GM12878 (cell line): ENCODE data around the gene TIGD2. TPM values are rescaled to one million over a fixed set of nuclear protein-coding genes. Genes with fewer than 3 reads are reported as not detected.

Experiments used
- ATAC-seq: fragments of 200-7000 bp; cut with Tn5 transposase; 3 replicates; pipeline ENCODE4 v1.9.1; 2020; ENCODE audit warnings: mild to moderate bottlenecking, moderate library complexity
- BruUV-seq: library from RNA; stranded (reverse); fragments of 400-500 nt; replicated peaks from 2 replicates; lab custom pipeline; 2021; lab: Mats Ljungman, UMichigan
- CTCF ChIA-PET: fragments of 300-600 bp; sonication (Branson Sonifier 250); formaldehyde crosslinking; extraction: SDS; loops from one replicate; lab custom pipeline; 2021; ENCODE audit warnings: inconsistent platforms; lab: Yijun Ruan, JAX
- POLR2A ChIA-PET: fragments of 350-600 bp; formaldehyde crosslinking; extraction: SDS; loops from one replicate; lab custom pipeline; 2021; ENCODE audit warnings: inconsistent platforms; lab: Charles Lee
- RAD21 ChIA-PET: fragments of 300-600 bp; sonication (Branson Sonifier 250); formaldehyde crosslinking; loops from one replicate; lab custom pipeline; 2023; ENCODE audit warnings: antibody characterized with exemption; ENCODE audit not compliant: unreplicated experiment; lab: Charles Lee
- SMC1A ChIA-PET: fragments of 300-600 bp; sonication (Branson Sonifier 250); formaldehyde crosslinking; loops from one replicate; lab custom pipeline; 2023; ENCODE audit not compliant: unreplicated experiment, uncharacterized antibody; lab: Charles Lee
- DNase-seq: peaks from one replicate; pipeline ENCODE4 v3.0.0-alpha.2; 2011; ENCODE audit warnings: low read depth, low spot score
- FAIRE-seq: peaks from 3 replicates; lab custom pipeline; 2011; peaks lifted over from hg19 to GRCh38; lab: Jason Lieb, UNC
- H2AFZ ChIP-seq: 2 replicates; pipeline ENCODE4 v1.6.0; 2011; ENCODE audit warnings: low read depth, low read length, control low read depth; ENCODE audit not compliant: control insufficient read depth
- H3K27ac ChIP-seq: 2 replicates; pipeline ENCODE4 v1.5.1; 2011; ENCODE audit warnings: control low read depth; ENCODE audit not compliant: control insufficient read depth, insufficient read depth
- H3K27me3 ChIP-seq, 2 experiments: replicated peaks in 1 of 2; 2 replicates each; pipeline versions ENCODE4 v1.6.0 to v1.6.1; 2011; ENCODE audit warnings: low read length in 1 of 2; ENCODE audit not compliant: control insufficient read depth in 2 of 2, insufficient read depth in 2 of 2
- H3K36me3 ChIP-seq, 2 experiments: 2 replicates each; pipeline ENCODE4 v1.5.1; 2011; ENCODE audit warnings: low read length in 1 of 2; ENCODE audit not compliant: control insufficient read depth in 2 of 2, insufficient read depth in 2 of 2
- H3K4me1 ChIP-seq: 2 replicates; pipeline ENCODE4 v1.6.1; 2011; ENCODE audit warnings: mild to moderate bottlenecking, low read length, moderate library complexity, mixed read lengths; ENCODE audit not compliant: control insufficient read depth, insufficient read depth
- H3K4me2 ChIP-seq: 2 replicates; pipeline ENCODE4 v1.6.0; 2011; ENCODE audit warnings: control low read depth; ENCODE audit not compliant: control insufficient read depth, insufficient read depth
- H3K4me3 ChIP-seq: fragments of 200-600 bp; sonication (generic); 2 replicates; pipeline ENCODE4 v1.5.1; 2016
- H3K79me2 ChIP-seq: 2 replicates; pipeline ENCODE4 v1.6.0; 2011; ENCODE audit warnings: low read length; ENCODE audit not compliant: control insufficient read depth, insufficient read depth
- H3K9ac ChIP-seq: 2 replicates; pipeline ENCODE4 v1.8.0; 2011; ENCODE audit warnings: low read length, control low read depth, mixed read lengths; ENCODE audit not compliant: control insufficient read depth, insufficient read depth
- H3K9me3 ChIP-seq: replicated peaks from 3 replicates; pipeline ENCODE4 v1.5.1; 2011; ENCODE audit warnings: mild to moderate bottlenecking, low read length; ENCODE audit not compliant: control insufficient read depth, insufficient read depth
- H4K20me1 ChIP-seq: 2 replicates; pipeline ENCODE4 v1.6.0; 2011; ENCODE audit not compliant: control insufficient read depth, insufficient read depth
- CHD4 ChIP-seq: fragments of 200-600 bp; sonication (generic); IDR thresholded peaks from 2 replicates; pipeline ENCODE4 v1.6.1; 2016; ENCODE audit warnings: mild to moderate bottlenecking
- ELK1 ChIP-seq: IDR thresholded peaks from 2 replicates; pipeline ENCODE4 v1.6.1; 2012; ENCODE audit warnings: low read depth, low read length, improper control_type of control experiment
- MTA3 ChIP-seq: IDR thresholded peaks from 2 replicates; pipeline ENCODE4 v1.6.1; 2012; ENCODE audit warnings: low read length, inconsistent platforms, borderline replicate concordance
- NFYA ChIP-seq: IDR thresholded peaks from 2 replicates; pipeline ENCODE4 v1.6.1; 2011; ENCODE audit warnings: low read depth, mild to moderate bottlenecking, low read length, improper control_type of control experiment, borderline replicate concordance
- PAX8 ChIP-seq: fragments of 450-650 bp; IDR thresholded peaks from 2 replicates; pipeline ENCODE4 v1.6.1; 2017; ENCODE audit warnings: mild to moderate bottlenecking, moderate library complexity
- STAT3 ChIP-seq: IDR thresholded peaks from 2 replicates; pipeline ENCODE4 v1.6.1; 2011; ENCODE audit warnings: low read depth, low read length, improper control_type of control experiment
- TARDBP ChIP-seq: IDR thresholded peaks from 2 replicates; pipeline ENCODE4 v1.6.1; 2016; ENCODE audit warnings: borderline replicate concordance
- YY1 ChIP-seq: IDR thresholded peaks from 2 replicates; pipeline ENCODE4 v1.6.1; 2011; ENCODE audit warnings: low read depth, mild to moderate bottlenecking, low read length
- ZBTB33 ChIP-seq: fragments of 450-650 bp; IDR thresholded peaks from 2 replicates; pipeline ENCODE4 v1.6.1; 2017; ENCODE audit warnings: mild to moderate bottlenecking
- WGBS: methylation state at CpG from one replicate; pipeline ENCODE4 v1.1.6; 2016; ENCODE audit warnings: low lambda C conversion rate; ENCODE audit not compliant: insufficient replicate concordance, insufficient coverage; ENCODE audit errors: missing lambda C conversion rate; 5-methylcytosine and 5-hydroxymethylcytosine counted together
- in situ Hi-C: fragments of 300-500 bp; cut with MboI; formaldehyde crosslinking; loops from 9 replicates; pipeline ENCODE4 v1.14.3; 2018; ENCODE audit warnings: mixed read lengths
- intact Hi-C: fragments of 100-400 bp; cut with micrococcal nuclease; formaldehyde crosslinking; loops from one replicate; pipeline ENCODE4 v1.14.2; 2022; ENCODE audit not compliant: unreplicated experiment
- polyA plus RNA-seq, 11 experiments: library from polyadenylated mRNA; depleted of rRNA in 4 of 11; unstranded in 6 of 11; stranded (reverse) in 5 of 11; fragments of >200 nt; fragmentation: Nextera tagmentation in 4 of 11; fragmentation: Illumina TruSeq in 1 of 11; extraction: Ambion mirVana in 4 of 11; extraction: Trizol in 1 of 11; gene quantifications; 1 replicate in 1 of 11; 2 replicates in 10 of 11; pipeline versions ENCODE4 v1.2.1 to v1.2.3, GENCODE V29; 2011 to 2016; ENCODE audit warnings: inconsistent platforms in 2 of 11, missing spikeins in 2 of 11, low read depth in 1 of 11
- total RNA-seq, 4 experiments: library from RNA; depleted of rRNA in 3 of 4; stranded (reverse); fragments of >200 nt in 3 of 4; fragmentation: Illumina TruSeq in 1 of 4; extraction: Trizol in 1 of 4; gene quantifications; 2 replicates each; pipeline versions ENCODE4 v1.2.1 to v1.2.3, GENCODE V29; 2013 to 2021

Gene TIGD2
- total and polyA plus RNA-seq, 10 of the 15 experiments (the other 5 are each of a cell fraction or from before 2014, with no cell fraction given), result 2.4 to 8.4 (median 5.0) TPM

- TF ChIP-seq ELK1, result no peak
- TF ChIP-seq ZBTB33, result no peak
- TF ChIP-seq TARDBP, result no peak
- TF ChIP-seq YY1, result no peak
- TF ChIP-seq PAX8, result no peak
- no peak for TF ChIP-seq MTA3
- no peak for TF ChIP-seq STAT3
- no peak for TF ChIP-seq CHD4
- TF ChIP-seq NFYA, result no peak
- DNase-seq, result no peak
- no peak for FAIRE-seq
- ChIA-PET CTCF (interaction anchor here (1.2 kb wide), 1 partner anchor 13 kb away, joined by 4 read pairs; no protein-coding TSS in a partner anchor), POLR2A (interaction anchor here (1.0 kb wide), 1 partner anchor 80 kb away, joined by 3 read pairs; no protein-coding TSS in a partner anchor), RAD21 (no interaction called here), SMC1A (interaction anchor here (0.7 to 2.5 kb wide), 3 partner anchors 14 to 21 kb away, joined by 3 to 6 read pairs (median 4); no protein-coding TSS in a partner anchor)
- no TSS peak for BruUV-seq
- Histone ChIP-seq H3K4me1 (no peaks in the 10 kb centered on the region), H3K36me3 (no peaks in the 10 kb centered on the region), H3K27ac (no peak overlapping the region), H2AFZ (no peak overlapping the region), H3K4me3 (no peak overlapping the region), H3K9me3 (no peaks in the 10 kb centered on the region), H3K9ac (no peak overlapping the region), H3K79me2 (no peaks in the 10 kb centered on the region), H3K27me3 (no peaks in the 10 kb centered on the region), H3K4me2 (no peak overlapping the region), H4K20me1 (no peaks in the 10 kb centered on the region)
- intact Hi-C loops (no loop called here), in situ Hi-C loops (no loop called here)
- no peak for ATAC-seq
- WGBS, result 6% methylated on average over 3 of the region's 3 CpGs
Observed at GRCh38 chr4:89136525-89136924, 25.2 kb downstream of the TIGD2 start.
